Stimulated activated CD4-positive, alpha-beta T cell treated with anti-CD3 and anti-CD28 coated beads, Interleukin-4, amount 100 ng/mL, for 1 hour (primary cell): ENCODE results near the gene AMBRA1.
"Not testable (repeated sequence)": the region's sequence is repeated elsewhere in the genome, so short reads cannot be mapped to it uniquely, and the experiment has no call there.

Experiments
- DNase-seq: peaks from one replicate; pipeline ENCODE4 v3.0.0-alpha.2; 2020

Gene AMBRA1

GRCh38 chr11:46533396-46534100, 60.3 kb downstream of the AMBRA1 start:
- DNase-seq = no peak

- DNase-seq = no peak
Observed at GRCh38 chr11:46529928-46530574, 63.8 kb downstream of the AMBRA1 start.

GRCh38 chr11:46529095-46529905, 64.5 kb downstream of the AMBRA1 start:
- peak; percentile 69 for DNase-seq

- DNase-seq = peak; percentile 6
Observed at GRCh38 chr11:46528445-46529094, 65.3 kb downstream of the AMBRA1 start.

DNA sequence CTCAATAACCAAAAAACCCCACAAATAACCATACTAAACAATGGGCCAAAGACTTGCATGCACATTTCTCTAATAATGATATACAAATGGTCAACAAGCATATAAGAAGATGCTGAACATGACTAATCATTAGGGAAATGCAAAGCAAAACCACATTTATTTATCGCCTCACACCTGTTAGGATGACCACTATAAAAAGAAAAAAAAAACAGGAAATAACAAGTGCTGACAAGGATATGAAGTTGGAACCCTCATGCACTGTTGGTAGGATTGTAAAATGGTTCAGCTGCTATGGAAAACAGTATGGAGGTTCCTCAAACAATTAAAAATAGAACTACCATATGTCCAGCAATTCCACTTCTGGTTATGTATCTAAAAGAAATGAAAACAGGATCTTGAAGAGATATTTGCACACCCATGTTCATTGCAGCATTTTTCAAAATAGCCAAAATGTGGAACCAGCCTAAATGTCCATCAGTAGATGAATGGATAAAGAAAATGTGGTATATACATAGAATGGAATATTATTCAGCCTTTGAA, 66.2 kb downstream of the AMBRA1 start:
- DNase-seq = no peak

GRCh38 chr11:46526216-46527215, 67.3 kb downstream of the AMBRA1 start:
- no peak for DNase-seq

GRCh38 chr11:46524201-46524770, 69.5 kb downstream of the AMBRA1 start:
- no peak for DNase-seq

GRCh38 chr11:46523290-46523689, 70.5 kb downstream of the AMBRA1 start:
- no peak for DNase-seq

GRCh38 chr11:46522682-46523281, 71.0 kb downstream of the AMBRA1 start:
- no peak for DNase-seq

- DNase-seq = no peak
Observed at GRCh38 chr11:46521961-46522681, 71.7 kb downstream of the AMBRA1 start.

GRCh38 chr11:46520971-46521745, 72.7 kb downstream of the AMBRA1 start:
- DNase-seq = no peak

GRCh38 chr11:46519351-46519750, 74.5 kb downstream of the AMBRA1 start:
- no peak for DNase-seq

GRCh38 chr11:46518928-46519327, 74.9 kb downstream of the AMBRA1 start:
- DNase-seq = not testable (repeated sequence)

DNA sequence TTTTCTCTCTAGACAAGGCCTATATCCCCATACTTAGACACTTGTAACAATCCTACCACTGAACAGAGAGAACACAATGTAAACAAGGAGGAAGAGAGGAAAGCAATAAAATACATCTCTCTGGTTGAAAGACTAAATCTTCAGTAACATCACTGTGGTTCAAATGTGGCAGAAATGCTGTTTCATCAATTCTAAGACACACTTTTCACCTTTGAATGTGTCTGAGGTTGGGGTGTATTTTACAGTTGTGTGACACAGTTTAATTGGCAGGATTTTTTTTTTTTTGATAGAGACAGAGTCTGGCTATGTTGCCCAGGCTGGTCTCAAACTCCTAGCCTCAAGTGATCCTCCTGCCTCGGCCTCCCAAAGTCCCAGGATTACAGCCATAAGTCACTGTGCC, 79.5 kb downstream of the AMBRA1 start:
- no peak for DNase-seq

DNA sequence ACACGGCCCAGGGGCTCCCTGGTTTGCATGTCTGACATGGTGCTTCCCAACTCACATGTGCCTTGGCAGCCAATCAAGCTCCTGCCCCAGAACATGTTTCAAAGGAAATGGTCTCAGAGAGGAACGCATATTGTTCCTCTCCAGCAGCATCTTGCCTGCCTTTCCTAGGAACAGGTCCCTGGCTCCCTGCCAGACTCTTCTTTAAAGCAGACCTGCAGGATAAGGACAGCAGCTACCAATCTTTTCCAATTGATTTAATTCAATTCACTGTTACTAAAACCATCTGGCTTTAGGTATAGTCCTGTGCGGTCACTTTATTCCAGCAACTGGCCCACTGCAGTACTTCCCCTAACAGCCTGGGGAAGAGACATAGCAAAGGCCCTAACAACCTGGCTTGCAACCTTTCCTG, 79.9 kb downstream of the AMBRA1 start:
- DNase-seq = no peak

- no peak for DNase-seq
Observed at GRCh38 chr11:46512261-46512881, 81.5 kb downstream of the AMBRA1 start.

GRCh38 chr11:46511342-46511741, 82.5 kb downstream of the AMBRA1 start:
- DNase-seq = no peak

DNA sequence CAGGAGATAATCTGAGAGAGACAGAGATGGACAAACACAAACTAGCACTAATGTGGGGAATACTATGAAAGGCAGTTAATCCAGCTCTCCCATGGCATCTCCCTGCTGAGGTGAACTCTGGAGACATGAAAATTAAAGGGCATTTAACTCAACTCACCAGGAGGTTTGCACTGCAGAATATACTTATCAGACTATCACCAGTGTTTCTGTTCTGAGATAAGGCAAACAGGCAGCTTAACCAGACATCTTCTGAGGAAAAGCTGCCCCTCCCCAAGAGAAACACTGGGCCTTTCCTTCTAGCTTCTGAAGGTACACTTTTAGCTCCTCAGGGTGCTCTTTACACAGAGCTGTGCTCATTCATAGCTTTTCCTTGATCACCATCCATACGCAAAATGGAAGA, 85.5 kb downstream of the AMBRA1 start:
- DNase-seq = no peak

DNA sequence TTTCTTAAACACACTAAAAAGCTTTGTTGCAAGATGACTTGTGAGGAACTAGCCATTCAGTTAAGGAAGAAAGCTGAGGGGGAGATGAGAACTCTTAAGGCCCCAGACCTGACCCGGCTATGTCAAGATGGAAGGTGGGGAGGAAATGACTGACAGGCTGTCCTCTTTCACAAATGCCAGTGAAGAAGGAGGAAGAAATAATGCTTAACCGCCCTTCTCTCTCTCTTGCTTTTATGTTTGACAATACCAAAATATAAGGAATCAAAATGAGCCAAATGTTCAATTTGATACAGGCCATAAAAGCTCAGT, 87.4 kb downstream of the AMBRA1 start:
- DNase-seq = no peak
